Kidney (tissue), 14 donors: ENCODE measurements around the gene BRCA1. TPM values are rescaled to one million over a fixed set of nuclear protein-coding genes. Genes with fewer than 3 reads are reported as not detected.

ENCODE experiments used
- DNase-seq, 5 donors: peaks; one replicate each; pipeline ENCODE4 v3.0.0-alpha.2; 2013 to 2020
- FAIRE-seq: peaks from 2 replicates; lab custom pipeline; 2012; peaks lifted over from hg19 to GRCh38; lab: Jason Lieb, UNC
- H3K27ac ChIP-seq, 2 donors: one replicate each; pipeline ENCODE4 v1.7.0; 2013; ENCODE audit warnings: low read depth in 2 of 2, low read length in 2 of 2, inconsistent platforms in 1 of 2
- H3K27me3 ChIP-seq: one replicate; pipeline ENCODE4 v1.7.1; 2013; ENCODE audit warnings: low read length, inconsistent platforms; ENCODE audit not compliant: control insufficient read depth, insufficient read depth
- H3K36me3 ChIP-seq, 3 donors: one replicate each; pipeline versions ENCODE4 v1.7.0 to v1.7.1; 2013; ENCODE audit warnings: low read length in 3 of 3, control low read depth in 1 of 3, inconsistent platforms in 1 of 3; ENCODE audit not compliant: insufficient read depth in 3 of 3, control insufficient read depth in 2 of 3
- H3K4me1 ChIP-seq, 3 donors: one replicate each; pipeline versions ENCODE4 v1.7.0 to v1.7.1; 2013; ENCODE audit warnings: low read length in 3 of 3, inconsistent platforms in 1 of 3, low read depth in 1 of 3; ENCODE audit not compliant: control insufficient read depth in 2 of 3, insufficient read depth in 2 of 3
- H3K4me3 ChIP-seq, 3 donors: one replicate each; pipeline versions ENCODE4 v1.7.0 to v1.8.1; 2013; ENCODE audit warnings: low read length in 3 of 3, control low read depth in 1 of 3, inconsistent platforms in 1 of 3
- H3K9ac ChIP-seq, 3 donors: one replicate each; pipeline versions ENCODE4 v1.7.0 to v1.7.1; 2013; ENCODE audit warnings: low read length in 3 of 3, control low read depth in 1 of 3, inconsistent platforms in 1 of 3
- H3K9me3 ChIP-seq, 3 donors: one replicate each; pipeline versions ENCODE4 v1.7.0 to v1.7.1; 2013; ENCODE audit warnings: low read length in 3 of 3, control low read depth in 1 of 3, inconsistent platforms in 1 of 3; ENCODE audit not compliant: control insufficient read depth in 2 of 3, insufficient read depth in 1 of 3
- CTCF ChIP-seq: IDR thresholded peaks from 3 replicates; pipeline ENCODE4 v1.5.1; 2012; ENCODE audit warnings: mild to moderate bottlenecking, moderate library complexity, borderline replicate concordance; ENCODE audit not compliant: insufficient read depth; ENCODE audit errors: extremely low read depth
- intact Hi-C: fragments of 100-400 bp; cut with DNase I; formaldehyde crosslinking; loops from one replicate; pipeline ENCODE4 v1.11.1; 2022
- polyA plus RNA-seq: library from polyadenylated mRNA; stranded (reverse); fragments of 350-450 nt; fragmentation: Illumina TruSeq; extraction: RNeasy Lipid Tissue Mini Kit (QIAGEN cat#74804); gene quantifications from one replicate; pipeline ENCODE4 v1.2.3, GENCODE V29; 2014; ENCODE audit warnings: low read depth, low replicate concordance; ENCODE audit not compliant: insufficient read depth
- total RNA-seq: library from RNA; stranded (reverse); fragmentation: NEBNext Ultra II Directional; extraction: Animal tissue kit (Norgen Biotek cat#: 25700); gene quantifications from one replicate; pipeline ENCODE4 v1.2.1, GENCODE V29; 2021
- donor health status: control.
- donor health status: control.
- donor health status: control.
- donor health status: control.
- donor health status: control.
- donor health status: DM: yes; HTN: yes; CAD: no.
- donor health status: Normal renal cell carcinoma (clear cell type).

BRCA1 gene
- total and polyA plus RNA-seq, 2 donors from 2014 or later, result 1.4 to 5.1 TPM

- FAIRE-seq, result no peak
- H3K9ac ChIP-seq, result no peak overlapping the region
Observed at GRCh38 chr17:43031666-43032065, 93.5 kb downstream of the BRCA1 start.

GRCh38 chr17:43030137-43030767 lies 94.9 kb downstream of the BRCA1 start:
- H3K9me3 ChIP-seq, result no peaks in the 10 kb centered on the region
- H3K36me3 ChIP-seq, result no peaks in the 10 kb centered on the region
- intact Hi-C loops, result no loop called here
- no peak overlapping the region for H3K9ac ChIP-seq
- no peaks in the 10 kb centered on the region for H3K4me1 ChIP-seq
- H3K27me3 ChIP-seq, result no peaks in the 10 kb centered on the region
- no peak overlapping the region for H3K4me3 ChIP-seq
- no peak overlapping the region for H3K27ac ChIP-seq
- no peak for FAIRE-seq
- DNase-seq, result no peak
- no peak for TF ChIP-seq CTCF

More at GRCh38 chr17:43031666-43032065, 93.5 kb downstream of the BRCA1 start:
- intact Hi-C loops, result no loop called here
- Histone ChIP-seq H3K27me3 (no peaks in the 10 kb centered on the region), H3K27ac (no peak overlapping the region), H3K4me3 (no peak overlapping the region), H3K4me1 (no peaks in the 10 kb centered on the region), H3K9me3 (no peaks in the 10 kb centered on the region), H3K36me3 (no peaks in the 10 kb centered on the region)
- no peak for TF ChIP-seq CTCF
- DNase-seq, result no peak

- FAIRE-seq (no peak), DNase-seq (peak in 2 of 5 donors; percentile 35 to 37)
- Histone ChIP-seq H3K9ac (no peak overlapping the region), H3K9me3 (no peaks in the 10 kb centered on the region), H3K27me3 (no peaks in the 10 kb centered on the region), H3K36me3 (no peaks in the 10 kb centered on the region), H3K4me3 (no peak overlapping the region), H3K27ac (no peak overlapping the region), H3K4me1 (no peaks in the 10 kb centered on the region)
- no peak for TF ChIP-seq CTCF
- intact Hi-C loops, result no loop called here
Observed at GRCh38 chr17:43028221-43028861, 96.8 kb downstream of the BRCA1 start.
